ENCODE data around the gene PPM1M. TPM values are rescaled to one million over a fixed set of nuclear protein-coding genes. Genes with fewer than 3 reads are reported as not detected.

Gene PPM1M
- total RNA-seq, 1 donor from 2014 or later: 6.9 TPM

DNA sequence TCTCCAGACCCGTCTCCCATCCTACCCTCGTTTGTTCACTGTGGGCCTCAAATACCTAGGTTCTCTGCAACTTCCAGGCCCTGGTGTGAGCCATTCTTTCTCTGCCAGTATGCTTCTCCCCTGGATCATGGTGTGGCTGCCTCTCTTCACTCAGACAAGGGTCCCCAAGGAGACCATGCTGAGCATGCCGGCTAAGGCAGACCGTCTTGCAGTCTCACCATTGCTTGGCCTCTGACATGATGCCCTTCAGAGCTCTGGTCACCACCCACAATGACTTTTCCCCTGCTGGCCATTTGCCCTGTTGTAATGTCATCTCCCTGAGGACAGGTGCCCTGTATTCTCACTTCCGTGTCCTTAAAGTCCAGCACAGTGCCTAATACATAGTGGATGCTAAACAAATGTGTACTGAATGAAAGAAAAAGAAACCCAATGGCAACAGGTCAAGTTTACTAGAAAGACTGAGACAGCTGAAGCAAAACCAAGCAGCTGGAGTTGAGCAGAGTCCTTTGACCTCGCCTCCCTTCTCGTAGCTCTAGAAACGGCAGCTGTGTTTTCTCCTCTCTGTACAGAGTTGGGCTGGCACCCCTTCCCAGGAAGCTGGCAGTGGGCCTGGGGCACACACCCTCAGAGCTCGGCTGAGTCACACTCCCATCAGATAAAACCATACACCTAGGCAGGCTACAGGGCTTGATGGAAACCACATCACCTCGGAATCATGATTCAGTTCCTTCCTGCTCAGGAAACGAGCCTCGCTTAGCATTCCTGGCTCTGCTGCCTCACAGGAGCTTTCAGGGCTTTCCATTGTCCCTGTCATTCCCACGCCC, 28.8 kb upstream of the PPM1M start:
- no peak overlapping the region for H3K4me3 ChIP-seq (ENCODE audit: low read depth, low read length)
- TF ChIP-seq, protein P1, sequence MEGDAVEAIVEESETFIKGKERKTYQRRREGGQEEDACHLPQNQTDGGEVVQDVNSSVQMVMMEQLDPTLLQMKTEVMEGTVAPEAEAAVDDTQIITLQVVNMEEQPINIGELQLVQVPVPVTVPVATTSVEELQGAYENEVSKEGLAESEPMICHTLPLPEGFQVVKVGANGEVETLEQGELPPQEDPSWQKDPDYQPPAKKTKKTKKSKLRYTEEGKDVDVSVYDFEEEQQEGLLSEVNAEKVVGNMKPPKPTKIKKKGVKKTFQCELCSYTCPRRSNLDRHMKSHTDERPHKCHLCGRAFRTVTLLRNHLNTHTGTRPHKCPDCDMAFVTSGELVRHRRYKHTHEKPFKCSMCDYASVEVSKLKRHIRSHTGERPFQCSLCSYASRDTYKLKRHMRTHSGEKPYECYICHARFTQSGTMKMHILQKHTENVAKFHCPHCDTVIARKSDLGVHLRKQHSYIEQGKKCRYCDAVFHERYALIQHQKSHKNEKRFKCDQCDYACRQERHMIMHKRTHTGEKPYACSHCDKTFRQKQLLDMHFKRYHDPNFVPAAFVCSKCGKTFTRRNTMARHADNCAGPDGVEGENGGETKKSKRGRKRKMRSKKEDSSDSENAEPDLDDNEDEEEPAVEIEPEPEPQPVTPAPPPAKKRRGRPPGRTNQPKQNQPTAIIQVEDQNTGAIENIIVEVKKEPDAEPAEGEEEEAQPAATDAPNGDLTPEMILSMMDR (conservative IDR thresholded peaks at IDR 0.05; ENCODE audit: low read depth, low read length): peak; percentile 7
- peak; percentile 46 for DNase-seq (ENCODE audit: low read depth)

DNA sequence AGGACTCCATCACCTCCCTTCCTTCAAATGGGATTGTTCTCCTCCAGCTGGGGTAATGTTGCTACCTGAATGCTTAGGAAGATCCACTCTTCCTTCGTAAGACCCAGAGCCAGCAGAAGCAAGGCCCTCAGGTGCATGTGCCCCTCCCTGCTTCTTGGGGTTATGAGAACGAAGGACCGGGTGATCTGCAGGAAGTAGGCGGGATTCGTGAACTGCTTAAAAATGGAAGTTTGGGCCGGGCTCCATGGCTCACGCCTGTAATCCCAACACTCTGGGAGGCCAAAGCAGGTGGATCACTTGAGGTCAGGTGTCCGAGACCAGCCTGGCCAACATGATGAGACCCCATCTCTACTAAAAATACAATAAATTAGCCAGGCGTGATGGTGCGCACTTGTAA, 28.2 kb upstream of the PPM1M start:
- H3K4me3 ChIP-seq (ENCODE audit: low read depth, low read length): no peak overlapping the region
- DNase-seq (ENCODE audit: low read depth): no peak
- TF ChIP-seq, protein P1 (conservative IDR thresholded peaks at IDR 0.05; ENCODE audit: low read depth, low read length): no peak

DNA sequence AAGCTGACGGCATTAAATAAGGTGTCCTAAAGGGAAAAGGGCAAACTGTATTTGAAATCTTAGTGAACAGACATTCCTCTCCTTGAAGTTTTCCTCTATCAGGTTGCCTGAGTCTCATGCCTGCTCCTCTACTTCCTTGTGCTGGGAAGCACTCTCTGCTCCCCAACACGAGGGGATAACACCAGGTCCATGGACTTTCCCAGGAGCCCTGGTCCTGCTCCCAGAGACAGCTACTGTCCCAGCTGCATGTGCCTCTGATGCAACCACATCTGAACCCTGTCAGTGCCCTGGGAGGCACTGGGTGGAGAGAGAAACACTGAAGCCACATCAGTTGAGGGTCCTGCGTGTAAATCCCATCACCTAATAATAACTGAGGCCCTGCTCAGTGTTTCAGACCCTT, 27.5 kb upstream of the PPM1M start:
- TF ChIP-seq, protein P1 (conservative IDR thresholded peaks at IDR 0.05; ENCODE audit: low read depth, low read length): no peak
- no peak overlapping the region for H3K4me3 ChIP-seq (ENCODE audit: low read depth, low read length)
- no peak for DNase-seq (ENCODE audit: low read depth)

DNA sequence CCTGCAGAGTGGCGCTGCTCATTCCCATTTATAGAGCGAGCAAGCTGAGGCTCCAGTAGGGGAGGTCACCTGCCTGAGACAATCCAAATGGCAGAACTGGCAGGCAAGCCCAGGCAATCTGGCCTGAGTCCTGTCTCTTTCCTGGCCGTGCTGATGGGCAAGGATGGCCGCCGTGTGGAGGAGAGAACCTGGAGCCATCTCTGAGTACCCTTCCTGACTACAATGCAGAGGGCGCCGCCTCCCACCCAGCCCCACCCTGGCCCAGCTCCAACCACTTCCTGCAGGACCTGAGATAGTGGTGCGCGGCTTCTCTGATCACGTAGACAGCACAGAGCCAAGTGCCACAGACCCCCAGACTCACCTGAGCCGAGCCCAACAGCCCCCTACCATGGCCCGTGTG, 27.1 kb upstream of the PPM1M start:
- DNase-seq (ENCODE audit: low read depth): no peak
- no peak overlapping the region for H3K4me3 ChIP-seq (ENCODE audit: low read depth, low read length)
- TF ChIP-seq, protein P1 (conservative IDR thresholded peaks at IDR 0.05; ENCODE audit: low read depth, low read length): no peak

DNA sequence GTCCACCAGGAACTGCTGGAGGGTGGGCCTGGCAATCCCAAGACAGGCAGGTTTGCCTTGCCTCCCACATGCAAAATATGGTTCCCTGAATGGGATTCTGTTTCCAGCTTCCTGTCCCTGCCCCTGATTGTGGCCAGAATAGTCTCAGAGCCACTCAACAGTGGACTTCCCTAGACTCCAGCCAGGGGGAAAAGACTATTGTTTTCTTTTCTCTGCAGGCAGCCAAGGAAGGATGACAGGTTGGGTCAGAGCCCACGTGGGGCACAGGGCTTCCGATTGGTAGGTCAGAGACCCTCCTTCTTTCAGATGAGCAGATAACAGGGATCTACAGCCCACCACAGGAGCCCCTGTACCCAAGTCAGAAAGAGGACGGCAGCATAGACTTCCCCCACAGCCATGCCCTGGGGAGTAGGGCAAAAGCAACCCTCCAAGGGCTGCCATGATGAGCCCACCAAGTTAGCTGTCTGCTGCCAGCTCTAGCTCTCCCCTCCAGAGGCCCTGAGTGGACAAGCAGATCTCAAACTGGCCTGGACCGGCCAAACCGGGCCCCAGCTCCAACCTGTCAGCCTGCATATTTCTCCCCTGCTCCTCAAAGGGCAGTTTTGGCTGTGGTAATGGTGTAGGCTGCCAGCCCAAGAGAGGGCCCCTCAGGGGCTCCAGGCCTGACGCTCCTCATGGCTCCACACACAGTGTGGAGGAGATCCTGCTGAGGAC, 26.5 kb upstream of the PPM1M start:
- no peak overlapping the region for H3K4me3 ChIP-seq (ENCODE audit: low read depth, low read length)
- TF ChIP-seq, protein P1 (conservative IDR thresholded peaks at IDR 0.05; ENCODE audit: low read depth, low read length): no peak
- DNase-seq (ENCODE audit: low read depth): no peak

DNA sequence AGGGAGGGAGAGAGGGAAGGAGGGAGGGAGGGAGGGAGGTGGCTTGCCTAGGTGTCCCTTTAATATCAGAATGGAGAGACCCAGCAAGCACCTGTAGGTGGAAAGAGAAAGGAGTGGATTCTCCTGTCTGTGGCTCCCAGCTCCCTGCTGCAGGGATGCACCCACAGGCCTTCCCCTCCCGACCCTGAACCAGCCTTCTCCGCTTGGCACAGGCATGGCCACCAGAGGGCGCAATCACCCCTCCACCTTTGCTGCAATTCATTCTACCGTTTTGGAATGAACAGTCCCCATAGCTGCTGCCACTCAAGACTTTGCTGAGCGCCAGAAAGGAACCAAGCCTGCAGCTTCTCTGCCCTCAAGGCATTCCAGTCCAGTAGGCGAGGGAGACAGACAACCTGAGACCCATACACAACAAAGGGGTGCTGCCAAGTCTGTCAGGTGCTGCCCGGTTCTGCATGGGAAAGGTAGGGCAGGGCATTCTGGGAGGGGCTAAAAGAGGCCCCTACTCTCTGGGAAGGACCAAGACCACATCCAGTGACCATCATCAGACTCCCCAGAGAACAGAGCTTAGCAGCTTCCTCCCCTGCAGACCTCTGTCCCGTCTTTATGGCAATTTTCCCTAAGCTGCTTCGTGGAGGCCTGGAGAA, 25.1 kb upstream of the PPM1M start:
- TF ChIP-seq, protein P1 (conservative IDR thresholded peaks at IDR 0.05; ENCODE audit: low read depth, low read length): peak; percentile 95
- DNase-seq (ENCODE audit: low read depth): no peak
- no peak overlapping the region for H3K4me3 ChIP-seq (ENCODE audit: low read depth, low read length)

Data from epithelial cell of proximal tubule (primary cell).